Smooth muscle cell (in vitro differentiated cells): Measurements from ENCODE around the gene MRGPRF. TPM values are rescaled to one million over a fixed set of nuclear protein-coding genes. Genes with fewer than 3 reads are reported as not detected.
"Not testable (repeated sequence)": the region's sequence is repeated elsewhere in the genome, so short reads cannot be mapped to it uniquely, and the experiment has no call there.

Experiments
- DNase-seq: peaks from one replicate; lab custom pipeline; 2025; ENCODE audit not compliant: unreplicated experiment; lab: John Stamatoyannopoulos, UW
- H2AFZ ChIP-seq: fragments of 200-600 bp; sonication (generic); 2 replicates; pipeline ENCODE4 v1.6.0; 2016; ENCODE audit warnings: antibody characterized with exemption, low read depth, mild to moderate bottlenecking
- H3F3A ChIP-seq: fragments of 200-600 bp; sonication (generic); 2 replicates; pipeline ENCODE4 v1.6.0; 2017; ENCODE audit warnings: antibody characterized with exemption, low read depth
- H3K27ac ChIP-seq: fragments of 200-600 bp; sonication (generic); 2 replicates; pipeline ENCODE4 v1.5.1; 2016; ENCODE audit warnings: low read depth, mild to moderate bottlenecking
- H3K27me3 ChIP-seq: fragments of 200-600 bp; sonication (generic); 2 replicates; pipeline ENCODE4 v1.6.1; 2016; ENCODE audit warnings: low read depth, mild to moderate bottlenecking
- H3K36me3 ChIP-seq: fragments of 200-600 bp; sonication (generic); 2 replicates; pipeline ENCODE4 v1.5.1; 2016; ENCODE audit warnings: low read depth
- H3K4me1 ChIP-seq: fragments of 200-600 bp; sonication (generic); 2 replicates; pipeline ENCODE4 v1.5.1; 2016; ENCODE audit warnings: low read depth
- H3K4me2 ChIP-seq: fragments of 200-600 bp; sonication (generic); 2 replicates; pipeline ENCODE4 v1.6.0; 2016; ENCODE audit warnings: mild to moderate bottlenecking
- H3K4me3 ChIP-seq: fragments of 200-600 bp; sonication (generic); 2 replicates; pipeline ENCODE4 v1.5.1; 2016; ENCODE audit warnings: mild to moderate bottlenecking
- H3K79me2 ChIP-seq: fragments of 200-600 bp; sonication (generic); 2 replicates; pipeline ENCODE4 v1.6.0; 2016; ENCODE audit warnings: low read depth, mild to moderate bottlenecking
- H3K9ac ChIP-seq: fragments of 200-600 bp; sonication (generic); 2 replicates; pipeline ENCODE4 v1.6.0; 2016; ENCODE audit warnings: low read depth
- H3K9me3 ChIP-seq: fragments of 200-600 bp; sonication (generic); replicated peaks from 2 replicates; pipeline ENCODE4 v1.5.1; 2016; ENCODE audit warnings: low read depth
- H4K20me1 ChIP-seq: fragments of 200-600 bp; sonication (generic); 2 replicates; pipeline ENCODE4 v1.6.0; 2016; ENCODE audit warnings: low read depth
- whole genome bisulfite sequencing: methylation state at CpG from one replicate; pipeline ENCODE4 v1.1.7; 2016; ENCODE audit warnings: low lambda C conversion rate; 5-methylcytosine and 5-hydroxymethylcytosine counted together
- polyA plus RNA-seq: library from polyadenylated mRNA; unstranded; fragments of >200 nt; fragmentation: Nextera tagmentation; extraction: Ambion mirVana; gene quantifications from 2 replicates; pipeline ENCODE4 v1.2.1, GENCODE V29; 2016
- total RNA-seq: library from RNA; depleted of rRNA; stranded (reverse); fragments of >200 nt; gene quantifications from 2 replicates; pipeline ENCODE4 v1.2.3, GENCODE V29; 2014
- TF ChIP-seq, protein P1 (sequence below): fragments of 200-600 bp; sonication (generic); IDR thresholded peaks from 2 replicates; pipeline ENCODE4 v1.5.1; 2017; ENCODE audit warnings: borderline replicate concordance, mild to moderate bottlenecking, antibody characterized with exemption; ENCODE audit not compliant: insufficient read depth, poor library complexity, severe bottlenecking

The MRGPRF gene
- total and polyA plus RNA-seq, 2 experiments from 2014 or later, result 6.7 to 17.2 TPM

DNA sequence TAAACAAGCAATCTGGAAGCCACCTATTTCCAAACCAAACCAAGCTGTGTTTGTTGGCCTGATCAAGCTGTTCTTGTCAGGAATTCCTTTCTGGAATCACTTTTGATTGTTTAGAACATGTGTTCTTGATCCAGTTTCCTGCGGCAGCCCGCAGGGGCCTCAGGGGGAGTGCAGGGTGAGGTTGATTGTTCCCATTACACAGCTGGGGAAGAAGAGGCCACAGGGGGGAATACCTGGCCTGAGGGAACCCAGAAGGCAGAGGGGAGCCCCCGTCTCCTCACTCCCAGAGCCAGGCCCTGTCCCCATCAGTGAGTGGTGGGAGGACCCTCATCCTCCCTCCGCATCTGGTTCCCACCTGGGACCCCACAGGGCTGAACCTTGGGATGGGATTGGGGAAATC, 36.5 kb downstream of the MRGPRF start:
- no peaks in the 10 kb centered on the region for H3F3A ChIP-seq
- no peak overlapping the region for H3K9ac ChIP-seq
- DNase-seq, result no peak
- TF ChIP-seq, protein P1, sequence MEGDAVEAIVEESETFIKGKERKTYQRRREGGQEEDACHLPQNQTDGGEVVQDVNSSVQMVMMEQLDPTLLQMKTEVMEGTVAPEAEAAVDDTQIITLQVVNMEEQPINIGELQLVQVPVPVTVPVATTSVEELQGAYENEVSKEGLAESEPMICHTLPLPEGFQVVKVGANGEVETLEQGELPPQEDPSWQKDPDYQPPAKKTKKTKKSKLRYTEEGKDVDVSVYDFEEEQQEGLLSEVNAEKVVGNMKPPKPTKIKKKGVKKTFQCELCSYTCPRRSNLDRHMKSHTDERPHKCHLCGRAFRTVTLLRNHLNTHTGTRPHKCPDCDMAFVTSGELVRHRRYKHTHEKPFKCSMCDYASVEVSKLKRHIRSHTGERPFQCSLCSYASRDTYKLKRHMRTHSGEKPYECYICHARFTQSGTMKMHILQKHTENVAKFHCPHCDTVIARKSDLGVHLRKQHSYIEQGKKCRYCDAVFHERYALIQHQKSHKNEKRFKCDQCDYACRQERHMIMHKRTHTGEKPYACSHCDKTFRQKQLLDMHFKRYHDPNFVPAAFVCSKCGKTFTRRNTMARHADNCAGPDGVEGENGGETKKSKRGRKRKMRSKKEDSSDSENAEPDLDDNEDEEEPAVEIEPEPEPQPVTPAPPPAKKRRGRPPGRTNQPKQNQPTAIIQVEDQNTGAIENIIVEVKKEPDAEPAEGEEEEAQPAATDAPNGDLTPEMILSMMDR, result no peak
- no peaks in the 10 kb centered on the region for H4K20me1 ChIP-seq
- 94% methylated on average over 4 of the region's 4 CpGs for WGBS
- H3K4me1 ChIP-seq, result no peaks in the 10 kb centered on the region
- no peak overlapping the region for H3K27ac ChIP-seq
- no peak overlapping the region for H2AFZ ChIP-seq
- no peak overlapping the region for H3K4me2 ChIP-seq
- no peaks in the 10 kb centered on the region for H3K27me3 ChIP-seq
- H3K36me3 ChIP-seq, result no peaks in the 10 kb centered on the region
- no peak overlapping the region for H3K4me3 ChIP-seq
- H3K79me2 ChIP-seq, result no peaks in the 10 kb centered on the region
- H3K9me3 ChIP-seq, result no peaks in the 10 kb centered on the region

DNA sequence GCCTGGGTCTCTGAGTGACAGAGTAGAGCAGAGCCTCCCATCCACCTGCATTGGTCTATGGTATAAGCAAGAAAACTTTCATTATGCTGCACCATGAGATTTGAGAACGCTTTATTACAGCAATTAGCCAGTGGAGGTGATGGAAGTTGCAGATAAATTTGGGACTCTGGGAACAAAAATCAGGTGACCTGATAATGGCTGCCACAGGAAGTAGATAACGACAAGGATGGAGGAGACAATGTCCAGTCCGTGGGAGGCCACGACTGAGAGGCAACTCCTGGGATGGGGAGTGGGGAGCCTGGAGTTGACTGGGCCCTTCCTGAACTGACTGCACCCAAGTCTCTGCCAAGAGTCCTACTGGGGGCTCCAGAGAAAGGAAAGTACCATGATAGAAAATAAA, 37.0 kb downstream of the MRGPRF start:
- no peak overlapping the region for H3K4me3 ChIP-seq
- H3K27me3 ChIP-seq, result no peaks in the 10 kb centered on the region
- no peaks in the 10 kb centered on the region for H3K9me3 ChIP-seq
- no peaks in the 10 kb centered on the region for H3K79me2 ChIP-seq
- H4K20me1 ChIP-seq, result no peaks in the 10 kb centered on the region
- TF ChIP-seq, protein P1, result no peak
- no peak overlapping the region for H2AFZ ChIP-seq
- no peak overlapping the region for H3K9ac ChIP-seq
- no peaks in the 10 kb centered on the region for H3F3A ChIP-seq
- no peaks in the 10 kb centered on the region for H3K4me1 ChIP-seq
- WGBS, result 71% methylated on average over 4 of the region's 4 CpGs
- H3K4me2 ChIP-seq, result no peak overlapping the region
- no peak overlapping the region for H3K27ac ChIP-seq
- no peak for DNase-seq
- H3K36me3 ChIP-seq, result no peaks in the 10 kb centered on the region

DNA sequence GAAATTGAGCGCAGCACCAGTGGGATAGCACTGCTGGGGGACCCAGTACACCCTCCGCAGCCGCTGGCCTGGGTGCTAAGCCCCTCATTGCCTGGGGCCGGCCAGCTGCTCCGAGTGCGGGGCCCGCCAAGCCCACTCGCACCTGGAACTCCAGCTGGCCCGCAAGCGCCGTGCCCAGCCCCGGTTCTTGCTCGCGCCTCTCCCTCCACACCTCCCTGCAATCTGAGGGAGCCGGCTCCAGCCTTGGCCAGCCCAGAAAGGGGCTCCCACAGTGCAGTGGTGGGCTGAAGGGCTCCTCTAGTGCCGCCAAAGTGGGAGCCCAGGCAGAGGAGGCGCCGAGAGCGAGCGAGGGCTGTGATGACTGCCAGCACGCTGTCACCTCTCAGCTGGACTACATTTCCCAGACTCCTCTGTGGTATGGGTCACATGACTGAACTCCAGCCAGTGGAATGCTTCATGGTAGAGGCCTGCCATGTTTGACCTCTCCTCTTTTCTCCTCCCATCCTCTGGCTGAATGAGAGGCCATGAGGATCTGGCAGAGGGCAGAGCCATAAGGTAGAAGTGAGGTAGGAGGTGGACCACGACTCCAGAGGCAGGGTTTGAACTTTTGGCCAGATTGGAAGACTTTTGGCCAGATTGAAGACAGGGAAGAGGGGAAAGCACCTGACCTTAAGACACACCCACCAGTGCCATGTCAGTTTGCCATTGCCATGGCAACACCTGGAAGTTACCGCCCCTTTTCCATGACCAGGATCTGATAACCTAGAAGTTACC, 38.4 kb downstream of the MRGPRF start:
- Histone ChIP-seq H3K27ac (no peak overlapping the region), H3K4me2 (no peak overlapping the region), H3K4me1 (no peaks in the 10 kb centered on the region), H3K27me3 (no peaks in the 10 kb centered on the region), H4K20me1 (no peaks in the 10 kb centered on the region), H3K79me2 (no peaks in the 10 kb centered on the region), H3F3A (no peaks in the 10 kb centered on the region), H3K9me3 (no peaks in the 10 kb centered on the region), H2AFZ (no peak overlapping the region), H3K4me3 (no peak overlapping the region), H3K36me3 (no peaks in the 10 kb centered on the region), H3K9ac (no peak overlapping the region)
- no peak for DNase-seq
- 96% methylated on average over 22 of the region's 23 CpGs for WGBS
- TF ChIP-seq, protein P1, result no peak

DNA sequence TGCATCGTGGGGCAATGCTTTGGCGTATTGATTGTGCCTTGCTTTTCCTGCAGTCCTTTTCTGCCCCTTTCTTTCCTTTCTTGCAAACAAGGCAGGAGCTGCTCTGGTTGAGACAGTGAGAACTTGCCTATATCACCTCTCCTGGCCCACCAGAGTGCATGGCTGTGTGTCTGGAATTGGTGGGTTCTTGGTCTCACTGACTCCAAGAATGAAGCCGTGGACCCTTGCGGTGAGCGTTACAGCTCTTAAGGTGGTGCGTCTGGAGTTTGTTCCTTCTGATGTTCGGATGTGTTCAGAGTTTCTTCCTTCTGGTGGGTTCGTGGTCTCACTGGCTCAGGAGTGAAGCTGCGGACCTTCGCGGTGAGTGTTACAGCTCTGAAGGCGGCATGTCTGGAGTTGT, 39.3 kb downstream of the MRGPRF start:
- H4K20me1 ChIP-seq, H3K36me3 ChIP-seq, H3K9me3 ChIP-seq, H3K9ac ChIP-seq, H3K4me2 ChIP-seq, DNase-seq, H3K27me3 ChIP-seq, H3F3A ChIP-seq, H2AFZ ChIP-seq, H3K79me2 ChIP-seq, H3K27ac ChIP-seq, H3K4me3 ChIP-seq, H3K4me1 ChIP-seq: not testable (repeated sequence)
- 96% methylated on average over 12 of the region's 12 CpGs for WGBS
